ENCODE results near the gene CUEDC1.

Gene CUEDC1

GRCh38 chr17:57842280-57842679, 112.9 kb downstream of the CUEDC1 start:
- no CpG with 5 or more reads among the region's 1 CpG for WGBS, 2 donors (ENCODE audit: extremely low coverage in 2 of 2, insufficient read length in 2 of 2, insufficient replicate concordance in 1 of 2)
- H3K4me1 ChIP-seq (ENCODE audit: control insufficient read depth in 2 of 2, insufficient read depth in 1 of 2, low read depth in 1 of 2, low read length in 2 of 2) = no peaks in the 10 kb centered on the region

GRCh38 chr17:57839571-57839923, 115.7 kb downstream of the CUEDC1 start:
- Histone ChIP-seq H2BK120ac (ENCODE audit: low read depth, low read length) (no peak overlapping the region), H3K9ac (ENCODE audit: low read depth, low read length, poor library complexity) (no peak overlapping the region), H3K4ac (ENCODE audit: low read length) (no peak overlapping the region), H3K79me1 (ENCODE audit: low read depth, low read length) (no peaks in the 10 kb centered on the region), H3K36me3 (replicated peaks in 1 of 2; ENCODE audit: control insufficient read depth in 2 of 2, insufficient read depth in 2 of 2, low read length in 2 of 2) (peaks cover 4 to 70% of the 10 kb centered on the region in 2 donors), H3K27me3 (ENCODE audit: control insufficient read depth in 3 of 3, insufficient read depth in 3 of 3, low read depth in 1 of 3, low read length in 3 of 3) (no peaks in the 10 kb centered on the region), H3K4me1 (ENCODE audit: control insufficient read depth in 2 of 2, insufficient read depth in 1 of 2, low read depth in 1 of 2, low read length in 2 of 2) (no peaks in the 10 kb centered on the region), H3K9me3 (replicated peaks in 1 of 2; ENCODE audit: control insufficient read depth in 2 of 2, insufficient read depth in 1 of 2, low read depth in 1 of 2, low read length in 2 of 2) (no peaks in the 10 kb centered on the region), H3K14ac (ENCODE audit: low read length) (no peak overlapping the region), H3K4me2 (ENCODE audit: insufficient read depth, low read length, poor library complexity, severe bottlenecking) (no peak overlapping the region), H2AFZ (ENCODE audit: low read length) (no peak overlapping the region), H2BK15ac (ENCODE audit: low read length) (no peak overlapping the region), H2BK5ac (ENCODE audit: low read length) (no peak overlapping the region), H3K18ac (ENCODE audit: low read length) (no peak overlapping the region), H4K91ac (ENCODE audit: low read depth, low read length, poor library complexity) (no peak overlapping the region), H2AK5ac (ENCODE audit: low read depth, low read length) (no peak overlapping the region), H3K23ac (ENCODE audit: low read depth, low read length, poor library complexity) (no peak overlapping the region), H3K4me3 (ENCODE audit: low read length in 2 of 2) (no peak overlapping the region), H3K27ac (replicated peaks; ENCODE audit: low read length) (no peak overlapping the region), H2BK12ac (ENCODE audit: low read length) (no peak overlapping the region), H4K8ac (ENCODE audit: low read depth, low read length) (no peak overlapping the region)
- no peak for DNase-seq (ENCODE audit: low spot score)
- WGBS, 2 donors (ENCODE audit: extremely low coverage in 2 of 2, insufficient read length in 2 of 2, insufficient replicate concordance in 1 of 2) = no CpG with 5 or more reads among the region's 6 CpGs

More at GRCh38 chr17:57842280-57842679, 112.9 kb downstream of the CUEDC1 start:
- Histone ChIP-seq H2AFZ (ENCODE audit: low read length) (no peak overlapping the region), H3K36me3 (replicated peaks in 1 of 2; ENCODE audit: control insufficient read depth in 2 of 2, insufficient read depth in 2 of 2, low read length in 2 of 2) (peaks cover 9 to 82% of the 10 kb centered on the region in 2 donors), H2AK5ac (ENCODE audit: low read depth, low read length) (no peak overlapping the region), H3K27ac (replicated peaks; ENCODE audit: low read length) (no peak overlapping the region), H3K27me3 (ENCODE audit: control insufficient read depth in 3 of 3, insufficient read depth in 3 of 3, low read depth in 1 of 3, low read length in 3 of 3) (no peaks in the 10 kb centered on the region), H3K9me3 (replicated peaks in 1 of 2; ENCODE audit: control insufficient read depth in 2 of 2, insufficient read depth in 1 of 2, low read depth in 1 of 2, low read length in 2 of 2) (no peaks in the 10 kb centered on the region), H2BK120ac (ENCODE audit: low read depth, low read length) (no peak overlapping the region), H2BK5ac (ENCODE audit: low read length) (no peak overlapping the region), H3K79me1 (ENCODE audit: low read depth, low read length) (no peaks in the 10 kb centered on the region), H2BK12ac (ENCODE audit: low read length) (no peak overlapping the region), H4K91ac (ENCODE audit: low read depth, low read length, poor library complexity) (no peak overlapping the region), H4K8ac (ENCODE audit: low read depth, low read length) (no peak overlapping the region), H3K4me3 (ENCODE audit: low read length in 2 of 2) (no peak overlapping the region), H3K9ac (ENCODE audit: low read depth, low read length, poor library complexity) (no peak overlapping the region), H3K14ac (ENCODE audit: low read length) (no peak overlapping the region), H3K4ac (ENCODE audit: low read length) (no peak overlapping the region), H3K18ac (ENCODE audit: low read length) (no peak overlapping the region), H3K23ac (ENCODE audit: low read depth, low read length, poor library complexity) (no peak overlapping the region), H3K4me2 (ENCODE audit: insufficient read depth, low read length, poor library complexity, severe bottlenecking) (no peak overlapping the region), H2BK15ac (ENCODE audit: low read length) (no peak overlapping the region)
- DNase-seq (ENCODE audit: low spot score) = no peak

- H3K4ac ChIP-seq (ENCODE audit: low read length) = no peak overlapping the region
- no peak overlapping the region for H3K9ac ChIP-seq (ENCODE audit: low read depth, low read length, poor library complexity)
- no peak overlapping the region for H4K8ac ChIP-seq (ENCODE audit: low read depth, low read length)
- H2AK5ac ChIP-seq (ENCODE audit: low read depth, low read length) = no peak overlapping the region
- no peak overlapping the region for H2BK12ac ChIP-seq (ENCODE audit: low read length)
- H3K9me3 ChIP-seq (replicated peaks in 1 of 2; ENCODE audit: control insufficient read depth in 2 of 2, insufficient read depth in 1 of 2, low read depth in 1 of 2, low read length in 2 of 2) = no peaks in the 10 kb centered on the region
- H3K23ac ChIP-seq (ENCODE audit: low read depth, low read length, poor library complexity) = no peak overlapping the region
- no peak overlapping the region for H3K27ac ChIP-seq (replicated peaks; ENCODE audit: low read length)
- H2BK15ac ChIP-seq (ENCODE audit: low read length) = no peak overlapping the region
- no peak overlapping the region for H2BK120ac ChIP-seq (ENCODE audit: low read depth, low read length)
- no peaks in the 10 kb centered on the region for H3K79me1 ChIP-seq (ENCODE audit: low read depth, low read length)
- H2AFZ ChIP-seq (ENCODE audit: low read length) = no peak overlapping the region
- no CpG with 5 or more reads among the region's 6 CpGs for WGBS, 2 donors (ENCODE audit: extremely low coverage in 2 of 2, insufficient read length in 2 of 2, insufficient replicate concordance in 1 of 2)
- H3K4me1 ChIP-seq (ENCODE audit: control insufficient read depth in 2 of 2, insufficient read depth in 1 of 2, low read depth in 1 of 2, low read length in 2 of 2) = no peaks in the 10 kb centered on the region
- no peak overlapping the region for H4K91ac ChIP-seq (ENCODE audit: low read depth, low read length, poor library complexity)
- H3K27me3 ChIP-seq (ENCODE audit: control insufficient read depth in 3 of 3, insufficient read depth in 3 of 3, low read depth in 1 of 3, low read length in 3 of 3) = no peaks in the 10 kb centered on the region
- H3K14ac ChIP-seq (ENCODE audit: low read length) = no peak overlapping the region
- no peak overlapping the region for H3K18ac ChIP-seq (ENCODE audit: low read length)
- H3K36me3 ChIP-seq (replicated peaks in 1 of 2; ENCODE audit: control insufficient read depth in 2 of 2, insufficient read depth in 2 of 2, low read length in 2 of 2) = peaks cover 4 to 65% of the 10 kb centered on the region in 2 donors
- no peak overlapping the region for H2BK5ac ChIP-seq (ENCODE audit: low read length)
- H3K4me3 ChIP-seq (ENCODE audit: low read length in 2 of 2) = no peak overlapping the region
- no peak for DNase-seq (ENCODE audit: low spot score)
- H3K4me2 ChIP-seq (ENCODE audit: insufficient read depth, low read length, poor library complexity, severe bottlenecking) = no peak overlapping the region
Observed at GRCh38 chr17:57838857-57839570, 116.2 kb downstream of the CUEDC1 start.

- H2BK5ac ChIP-seq (ENCODE audit: low read length) = no peak overlapping the region
- no peaks in the 10 kb centered on the region for H3K79me1 ChIP-seq (ENCODE audit: low read depth, low read length)
- H4K91ac ChIP-seq (ENCODE audit: low read depth, low read length, poor library complexity) = no peak overlapping the region
- no peak overlapping the region for H3K9ac ChIP-seq (ENCODE audit: low read depth, low read length, poor library complexity)
- no peak overlapping the region for H2BK120ac ChIP-seq (ENCODE audit: low read depth, low read length)
- H2BK15ac ChIP-seq (ENCODE audit: low read length) = no peak overlapping the region
- no peak overlapping the region for H3K23ac ChIP-seq (ENCODE audit: low read depth, low read length, poor library complexity)
- H3K4me2 ChIP-seq (ENCODE audit: insufficient read depth, low read length, poor library complexity, severe bottlenecking) = no peak overlapping the region
- no peak overlapping the region for H3K4ac ChIP-seq (ENCODE audit: low read length)
- no peak overlapping the region for H3K14ac ChIP-seq (ENCODE audit: low read length)
- H2AFZ ChIP-seq (ENCODE audit: low read length) = no peak overlapping the region
- peaks cover 0 to 4% of the 10 kb centered on the region in 2 donors for H3K4me1 ChIP-seq (ENCODE audit: control insufficient read depth in 2 of 2, insufficient read depth in 1 of 2, low read depth in 1 of 2, low read length in 2 of 2)
- peaks cover 4 to 59% of the 10 kb centered on the region in 2 donors for H3K36me3 ChIP-seq (replicated peaks in 1 of 2; ENCODE audit: control insufficient read depth in 2 of 2, insufficient read depth in 2 of 2, low read length in 2 of 2)
- no peak overlapping the region for H3K4me3 ChIP-seq (ENCODE audit: low read length in 2 of 2)
- H3K9me3 ChIP-seq (replicated peaks in 1 of 2; ENCODE audit: control insufficient read depth in 2 of 2, insufficient read depth in 1 of 2, low read depth in 1 of 2, low read length in 2 of 2) = no peaks in the 10 kb centered on the region
- no peak overlapping the region for H2AK5ac ChIP-seq (ENCODE audit: low read depth, low read length)
- H2BK12ac ChIP-seq (ENCODE audit: low read length) = no peak overlapping the region
- H4K8ac ChIP-seq (ENCODE audit: low read depth, low read length) = no peak overlapping the region
- no CpG with 5 or more reads among the region's 4 CpGs for WGBS, 2 donors (ENCODE audit: extremely low coverage in 2 of 2, insufficient read length in 2 of 2, insufficient replicate concordance in 1 of 2)
- DNase-seq (ENCODE audit: low spot score) = no peak
- H3K18ac ChIP-seq (ENCODE audit: low read length) = no peak overlapping the region
- no peaks in the 10 kb centered on the region for H3K27me3 ChIP-seq (ENCODE audit: control insufficient read depth in 3 of 3, insufficient read depth in 3 of 3, low read depth in 1 of 3, low read length in 3 of 3)
- no peak overlapping the region for H3K27ac ChIP-seq (replicated peaks; ENCODE audit: low read length)
Observed at GRCh38 chr17:57838453-57838852, 116.8 kb downstream of the CUEDC1 start.
